Measurements from ENCODE around the gene MXRA8. TPM values are rescaled to one million over a fixed set of nuclear protein-coding genes. Genes with fewer than 3 reads are reported as not detected.
A peak's percentile ranks its signal among the peaks of the same experiment; 100 is the strongest.

Gene MXRA8
- total RNA-seq, 1 experiment from 2014 or later, result 9.6 TPM

DNA sequence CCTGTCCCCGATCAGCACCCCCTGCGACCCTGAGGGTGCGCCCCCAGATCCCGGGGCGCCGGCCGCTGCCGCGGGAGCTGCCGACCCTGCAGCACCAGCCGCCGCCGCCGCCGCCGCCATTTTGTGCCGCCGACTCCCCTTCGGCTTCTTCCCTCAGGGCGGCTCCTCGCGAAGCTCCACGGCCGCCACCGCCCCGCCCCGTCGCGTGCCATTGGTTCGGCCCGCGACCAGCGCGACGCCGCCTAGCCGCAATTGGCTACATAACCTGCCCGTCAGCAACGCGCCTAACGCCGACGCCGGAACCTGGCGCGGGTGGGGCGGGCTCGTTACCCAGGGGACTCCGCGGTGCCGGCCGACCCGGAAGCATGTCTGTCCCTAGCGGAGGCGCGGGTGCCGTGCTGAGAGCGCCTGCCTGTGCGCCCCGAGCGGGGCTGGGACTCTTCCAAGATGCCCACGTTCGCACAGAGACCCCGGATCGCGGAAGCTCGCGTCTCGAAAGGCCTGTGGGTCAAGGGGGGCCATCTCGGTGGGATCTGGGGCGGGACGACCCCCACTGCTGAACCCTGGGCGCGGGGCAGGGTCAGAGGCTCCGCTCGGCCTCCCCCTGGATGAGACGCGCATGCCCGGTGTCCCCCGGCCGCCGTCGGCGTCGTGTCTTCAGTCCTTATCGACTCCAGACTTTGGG, 41.0 kb upstream of the MXRA8 start, which contains the start of gene CCNL2:
TSS of gene CCNL2 (minus strand) at position 149 of the 685 bp plus-strand sequence. CDS start at position 120, 29 bp downstream.
- H4K20me1 ChIP-seq (ENCODE audit: control insufficient read depth, insufficient read depth, insufficient read length), result peaks cover 2% of the 10 kb centered on the region
- H2BK20ac ChIP-seq (ENCODE audit: low read depth, low read length, poor library complexity, severe bottlenecking), result no peak within 1 kb of the TSS
- peaks cover 12% of the 10 kb centered on the region for H3K79me1 ChIP-seq (ENCODE audit: insufficient read depth, low read depth, low read length, poor library complexity, severe bottlenecking)
- peak within 1 kb of the TSS; percentile 92 for H3K4me2 ChIP-seq (ENCODE audit: insufficient read depth, insufficient read length, low read length)
- H3K23me2 ChIP-seq (ENCODE audit: insufficient read length, low read depth, low read length, poor library complexity, severe bottlenecking), result peaks cover 11% of the 10 kb centered on the region
- H3K4me1 ChIP-seq (ENCODE audit: insufficient read depth, low read length), result no peaks in the 10 kb centered on the region
- H2AK5ac ChIP-seq (ENCODE audit: insufficient read length, low read length), result no peak within 1 kb of the TSS
- H3K27ac Mint-ChIP-seq, result peak within 1 kb of the TSS; percentile 84 to 96 (median 93); a peak in 6 of 7 replicates
- no peaks in the 10 kb centered on the region for H3K9me3 ChIP-seq (ENCODE audit: control insufficient read depth, low read depth, low read length)
- H3K27me3 ChIP-seq (ENCODE audit: insufficient read depth, low read length), result no peaks in the 10 kb centered on the region
- H3K27ac ChIP-seq (ENCODE audit: insufficient read length, low read depth, low read length), result no peak within 1 kb of the TSS
- no peak within 1 kb of the TSS for H4K5ac ChIP-seq (ENCODE audit: insufficient read length, low read depth, low read length)
- no peak within 1 kb of the TSS for H4K8ac ChIP-seq (replicated peaks; ENCODE audit: insufficient read length, low read depth, low read length)
- H3K4me1 Mint-ChIP-seq, result peaks cover 24 to 32% of the 10 kb centered on the region in 2 experiments
- peak within 1 kb of the TSS; percentile 90 for H3K4me3 Mint-ChIP-seq
- peak; percentile 98 for DNase-seq
- H3K4ac ChIP-seq (ENCODE audit: low read depth, low read length), result no peak within 1 kb of the TSS
- H3K9ac ChIP-seq (ENCODE audit: extremely low read depth, insufficient read length, low read length), result peak within 1 kb of the TSS; percentile 97
- H2BK5ac ChIP-seq (ENCODE audit: insufficient read length, low read length), result no peak within 1 kb of the TSS
- no peak within 1 kb of the TSS for H2BK15ac ChIP-seq (ENCODE audit: low read depth, low read length)
- H3K18ac ChIP-seq (ENCODE audit: insufficient read length, low read depth, low read length), result peak within 1 kb of the TSS; percentile 59
- H2BK120ac ChIP-seq (ENCODE audit: low read depth, low read length, poor library complexity, severe bottlenecking), result no peak within 1 kb of the TSS
- no peak within 1 kb of the TSS for H4K91ac ChIP-seq (ENCODE audit: insufficient read length, low read depth, low read length)
- peak within 1 kb of the TSS; percentile 95 for H3K14ac ChIP-seq (ENCODE audit: insufficient read depth, low read length)
- TF ChIP-seq CTCF (conservative IDR thresholded peaks at IDR 0.05), result peak; percentile 64
- H3T11ph ChIP-seq (ENCODE audit: low read length), result no peak within 1 kb of the TSS
- H3K23ac ChIP-seq (ENCODE audit: insufficient read length, low read depth, low read length), result no peak within 1 kb of the TSS
- no CpG with 5 or more reads among the region's 86 CpGs for WGBS (ENCODE audit: extremely low coverage, insufficient read length, low lambda C conversion rate)
- H2AFZ ChIP-seq (ENCODE audit: low read length), result no peak within 1 kb of the TSS
- peaks cover 0 to 2% of the 10 kb centered on the region in 2 experiments; a peak in 2 of 5 replicates for H3K9me3 Mint-ChIP-seq
- no peak within 1 kb of the TSS for H3K56ac ChIP-seq (ENCODE audit: insufficient read length, low read depth, low read length)
- H3K36me3 Mint-ChIP-seq (ENCODE audit: insufficient read depth in 1 of 3, low read depth in 3 of 3), result peaks cover 49 to 88% (median 70%) of the 10 kb centered on the region in 3 experiments
- peaks cover 1% of the 10 kb centered on the region; the same call in 1 of the 2 replicates for H3K27me3 Mint-ChIP-seq (ENCODE audit: low read depth)
- H3K79me2 ChIP-seq (ENCODE audit: insufficient read depth, low read length), result peaks cover 8% of the 10 kb centered on the region; the same call in 1 of the 2 replicates
- no peak within 1 kb of the TSS for H2BK12ac ChIP-seq (ENCODE audit: insufficient read length, low read depth, low read length)

Measured in H9 (cell line).